T-helper 2 cell (primary cell): ENCODE data around the gene GPS2.

Experiments used
- DNase-seq, 5 experiments: peaks; one replicate each; pipeline versions ENCODE4 v3.0.0 to v3.0.0-alpha.2; 2012 to 2022

GPS2 gene

DNA sequence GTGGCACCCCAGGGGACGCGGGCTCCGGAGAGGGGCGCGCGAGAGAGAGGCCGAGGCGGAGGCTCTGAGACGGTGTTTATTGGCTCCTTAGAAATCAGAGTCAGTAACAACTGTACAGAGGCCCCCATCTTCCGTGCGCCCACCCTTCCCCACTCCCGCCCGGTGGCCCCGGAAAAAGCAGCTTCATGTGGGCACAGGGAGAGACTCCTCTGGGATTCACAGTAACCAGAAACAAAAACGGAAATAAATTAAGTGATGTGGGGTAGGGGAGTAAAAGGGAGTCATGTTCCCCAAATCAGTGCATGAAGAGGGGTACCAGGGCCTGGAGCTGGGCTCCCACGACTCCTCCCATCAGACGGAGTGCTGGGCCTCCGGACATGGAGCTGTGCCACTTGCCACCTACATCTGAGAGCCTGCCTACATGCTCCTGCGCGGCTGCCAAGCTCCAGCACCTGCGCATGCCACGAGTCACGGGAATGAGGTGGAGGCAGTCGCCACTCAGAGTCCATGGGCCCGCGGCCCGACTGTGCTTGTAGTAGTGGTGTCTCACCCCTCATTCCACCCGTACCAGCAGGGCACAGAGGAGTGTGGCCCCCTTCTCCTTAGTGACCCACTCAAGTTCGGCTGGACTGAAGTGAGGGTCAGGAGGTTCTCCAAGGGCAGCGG lies 543 bp upstream of the GPS2 start:
- DNase-seq, result no peak

DNA sequence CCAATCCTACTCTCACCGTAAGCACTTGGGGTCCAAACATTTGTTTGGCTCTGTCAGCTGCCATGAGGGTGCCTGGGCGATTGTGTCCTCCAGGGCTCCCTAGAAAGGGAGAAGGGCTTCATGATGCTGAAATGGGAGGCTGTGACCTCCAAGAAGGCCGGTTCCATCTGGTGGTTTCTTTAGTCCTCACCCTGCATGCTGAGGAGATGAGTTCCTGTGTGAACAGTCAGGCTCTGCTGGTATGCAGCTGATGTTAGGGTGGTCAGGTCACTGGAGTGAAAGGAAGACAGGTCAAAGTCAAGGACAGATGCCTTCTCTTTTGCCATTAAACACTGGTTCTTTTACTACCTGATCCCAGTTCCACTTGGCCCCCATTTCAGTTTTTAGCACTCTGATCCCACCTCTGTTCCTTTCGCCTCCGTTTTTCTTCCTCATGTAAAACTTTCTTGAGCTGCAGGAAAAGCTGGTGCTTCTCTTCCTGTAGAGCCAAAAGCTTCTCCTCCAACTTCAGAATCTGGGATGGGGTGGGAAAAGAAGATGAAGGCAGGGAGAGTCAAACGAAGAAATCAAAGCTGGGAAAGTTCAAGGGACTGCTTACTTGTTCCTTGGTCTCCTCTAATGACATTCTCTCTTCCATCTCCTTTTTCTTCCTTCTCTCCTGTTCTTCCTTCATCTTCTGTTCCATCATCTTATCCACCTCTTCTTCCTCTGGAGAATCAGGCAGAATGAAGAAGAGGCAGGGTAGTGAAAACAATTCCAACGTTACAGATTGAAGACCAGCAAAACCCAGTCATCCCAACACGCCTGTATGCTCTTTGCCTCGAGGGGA lies 1.1 kb downstream of the GPS2 start:
- no peak for DNase-seq

DNA sequence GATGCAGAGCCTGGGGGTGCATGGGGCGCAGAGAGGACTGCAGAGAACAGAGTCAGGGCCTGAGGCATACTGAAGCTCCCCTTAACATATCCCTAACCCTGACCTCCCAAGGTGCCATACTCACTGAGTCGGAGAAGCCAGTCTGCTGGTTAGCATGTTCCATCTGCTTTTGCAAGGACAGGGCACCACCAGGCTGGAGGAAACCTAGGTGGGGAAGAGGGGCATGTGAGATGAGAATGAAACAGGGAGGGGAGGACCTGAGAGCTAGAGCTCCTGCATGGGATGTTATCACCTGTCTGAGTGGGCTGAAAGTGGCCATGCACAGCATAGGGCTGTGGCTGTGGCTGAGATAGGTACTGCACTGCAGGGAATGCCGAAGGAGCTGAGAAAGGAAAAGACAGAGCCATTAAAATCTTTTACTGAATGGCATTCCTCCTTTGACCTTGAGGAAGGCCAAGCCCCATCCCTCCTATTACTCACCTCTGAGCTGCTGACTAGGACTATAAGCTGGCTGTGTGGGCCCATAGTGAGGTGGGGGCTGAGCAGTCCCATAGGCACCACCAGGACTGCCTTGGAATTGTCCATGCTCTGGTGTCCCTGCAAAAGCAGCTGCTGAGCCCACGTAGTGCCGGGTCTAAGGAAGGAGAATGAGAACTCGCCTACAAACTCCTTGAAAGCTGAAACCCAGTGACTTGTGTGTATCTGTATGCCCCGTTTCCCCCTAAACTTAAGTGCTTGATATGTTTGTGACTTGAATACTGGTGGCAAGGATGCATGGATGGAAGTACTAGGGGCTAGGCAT lies 1.9 kb downstream of the GPS2 start:
- no peak for DNase-seq

DNA sequence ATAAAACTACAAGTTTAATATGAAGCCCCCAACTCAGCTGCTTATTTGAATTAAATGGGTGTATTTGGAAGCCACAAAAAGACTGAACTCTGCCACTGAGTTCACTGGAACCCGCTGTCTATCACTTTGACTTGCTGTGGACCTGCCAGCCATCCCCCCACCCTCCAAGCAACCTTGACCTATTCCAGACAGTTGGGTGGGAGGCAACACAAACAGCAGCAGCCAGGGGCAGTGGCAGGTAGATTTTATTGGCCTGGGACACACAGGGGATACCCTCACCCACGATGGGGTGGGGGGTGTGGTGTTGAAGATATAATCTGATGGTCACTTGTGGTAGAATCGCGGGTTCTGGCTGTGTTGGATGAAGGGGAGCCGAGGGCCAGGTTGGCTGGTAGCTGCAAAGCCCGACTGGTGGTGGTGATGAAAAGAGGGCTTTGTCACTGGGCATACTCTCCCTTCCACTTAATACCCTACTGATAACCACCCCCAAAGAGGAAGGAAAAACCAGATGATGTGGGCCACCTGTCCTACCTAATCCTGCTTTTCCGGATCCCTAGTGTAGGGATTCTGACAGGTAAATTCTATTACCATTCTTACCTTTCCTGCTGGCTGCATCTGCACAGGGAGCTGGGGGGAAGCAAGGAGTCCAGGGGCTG lies 2.6 kb downstream of the GPS2 start:
- DNase-seq, result no peak

DNA sequence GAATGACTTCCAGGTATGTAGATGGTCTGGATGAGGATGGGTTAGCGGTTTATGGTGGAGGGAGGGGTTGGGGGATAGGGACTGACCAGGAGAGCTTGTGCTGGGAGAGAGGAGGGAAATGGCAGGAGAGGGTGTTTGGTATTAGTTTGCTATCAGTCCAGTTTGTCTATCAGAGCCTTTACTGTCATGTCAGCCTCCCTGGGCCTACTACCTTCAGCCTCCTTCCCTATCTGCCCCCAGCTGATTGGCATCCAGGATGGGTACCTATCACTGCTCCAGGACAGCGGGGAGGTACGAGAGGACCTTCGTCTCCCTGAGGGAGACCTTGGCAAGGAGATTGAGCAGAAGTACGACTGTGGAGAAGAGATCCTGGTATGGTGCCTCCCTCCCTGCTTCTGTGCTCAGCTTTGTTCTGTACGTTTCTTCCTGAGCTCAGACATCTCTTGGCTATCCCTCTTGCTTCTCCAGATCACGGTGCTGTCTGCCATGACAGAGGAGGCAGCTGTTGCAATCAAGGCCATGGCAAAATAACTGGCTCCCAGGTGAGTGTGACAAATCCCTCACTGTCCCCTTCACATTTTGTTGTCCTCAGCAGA lies 4.0 kb downstream of the GPS2 start:
- DNase-seq, result no peak

DNA sequence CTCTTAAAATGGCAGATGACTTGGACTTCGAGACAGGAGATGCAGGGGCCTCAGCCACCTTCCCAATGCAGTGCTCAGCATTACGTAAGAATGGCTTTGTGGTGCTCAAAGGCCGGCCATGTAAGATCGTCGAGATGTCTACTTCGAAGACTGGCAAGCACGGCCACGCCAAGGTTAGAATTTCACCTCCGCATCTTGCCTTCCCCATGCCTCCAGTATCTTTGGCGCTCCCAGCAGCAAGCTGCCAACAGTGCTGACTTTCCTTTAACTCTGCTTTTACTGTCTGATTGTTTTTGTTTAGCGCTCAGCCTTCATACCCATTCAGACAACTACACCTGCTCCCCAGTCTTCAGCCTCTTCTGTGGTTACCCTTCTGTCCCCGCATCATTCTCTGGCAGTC lies 5.5 kb downstream of the GPS2 start:
- no peak for DNase-seq

DNA sequence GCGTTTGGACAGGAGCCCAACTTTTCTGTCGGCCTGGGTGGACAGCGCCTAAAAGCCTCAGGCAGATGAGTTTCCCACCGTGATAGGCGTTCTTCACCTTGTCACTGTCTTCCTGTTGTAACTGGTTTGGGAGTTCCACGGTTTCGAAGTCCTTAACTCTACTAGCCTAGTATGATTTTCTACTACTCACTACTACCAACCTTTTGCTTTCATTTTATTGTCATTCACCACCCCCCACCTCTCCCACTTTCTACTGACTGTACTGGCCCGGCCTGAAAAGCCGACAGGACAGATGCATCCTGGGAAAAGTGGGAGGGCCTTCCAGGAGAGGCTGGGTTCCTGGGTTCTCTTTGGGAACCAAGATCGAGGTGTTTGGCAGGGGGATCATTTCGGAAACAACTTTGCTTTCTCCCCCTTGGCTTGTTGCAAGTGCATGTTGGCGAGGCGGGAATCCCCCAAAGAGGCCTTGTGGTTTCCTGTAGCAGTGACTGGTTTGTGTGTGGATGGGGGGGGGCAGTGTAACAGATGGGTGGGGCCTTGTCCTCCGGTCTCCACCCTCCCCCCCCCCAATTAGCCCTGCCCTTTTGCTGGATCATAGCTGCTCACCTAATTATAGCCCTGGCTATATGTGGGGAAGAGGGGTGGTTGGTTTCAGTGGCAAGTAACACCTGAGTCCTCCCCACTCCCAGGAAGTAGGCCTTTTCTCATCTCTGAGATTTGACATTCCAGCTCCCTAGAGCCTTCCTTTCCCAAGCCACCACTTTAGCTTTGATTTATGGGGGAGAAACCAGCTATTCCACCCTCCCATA lies 6.3 kb downstream of the GPS2 start:
- peak; percentile 62 to 95 (median 85) for DNase-seq

DNA sequence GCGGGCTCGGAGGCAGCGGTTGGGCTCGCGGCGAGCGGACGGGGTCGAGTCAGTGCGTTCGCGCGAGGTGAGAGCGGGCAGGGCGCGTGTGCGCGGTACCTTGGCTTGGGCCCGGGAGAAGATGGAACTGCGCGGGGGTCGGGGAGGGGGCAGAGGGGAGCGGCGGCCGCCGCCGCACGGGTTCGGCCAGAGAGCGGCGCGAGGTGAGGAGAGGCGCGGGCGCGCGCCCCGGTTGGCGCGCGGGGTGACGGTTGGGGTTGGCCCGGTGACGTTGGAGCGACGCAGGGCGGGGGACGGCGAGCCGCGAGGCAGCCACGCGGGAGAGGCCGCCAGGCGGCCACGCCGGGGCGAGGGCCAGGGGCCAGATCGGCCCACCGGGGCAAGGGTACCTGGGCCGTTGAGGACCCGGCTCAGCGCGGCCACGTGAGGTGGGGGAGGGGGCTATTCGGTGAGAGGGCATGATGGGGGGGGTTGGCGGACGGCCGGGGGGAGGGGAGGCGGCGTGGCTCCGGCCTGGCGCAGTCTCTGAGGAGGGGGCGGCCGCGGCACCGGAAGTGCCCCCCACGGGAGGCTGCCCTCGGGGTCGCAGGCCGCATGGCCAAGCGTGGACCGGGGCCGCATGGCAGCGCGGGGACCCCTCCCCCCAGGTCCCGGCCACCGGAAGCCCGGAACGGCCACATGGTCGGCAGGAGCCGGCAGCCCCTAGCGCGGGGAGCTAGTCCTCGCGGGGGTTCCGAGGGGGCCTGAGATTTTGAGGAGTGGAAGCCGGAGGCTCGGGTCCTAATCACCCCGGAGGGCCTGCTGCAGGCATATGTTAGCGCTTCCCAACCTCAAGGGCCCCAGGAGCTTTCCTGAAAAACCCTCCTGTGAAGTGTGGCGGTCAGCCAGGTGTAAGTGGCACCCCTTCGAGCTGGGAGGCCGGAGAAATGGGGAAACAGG lies 7.2 kb downstream of the GPS2 start:
- peak in 4 of 5 experiments; percentile 29 to 78 (median 57) for DNase-seq

DNA sequence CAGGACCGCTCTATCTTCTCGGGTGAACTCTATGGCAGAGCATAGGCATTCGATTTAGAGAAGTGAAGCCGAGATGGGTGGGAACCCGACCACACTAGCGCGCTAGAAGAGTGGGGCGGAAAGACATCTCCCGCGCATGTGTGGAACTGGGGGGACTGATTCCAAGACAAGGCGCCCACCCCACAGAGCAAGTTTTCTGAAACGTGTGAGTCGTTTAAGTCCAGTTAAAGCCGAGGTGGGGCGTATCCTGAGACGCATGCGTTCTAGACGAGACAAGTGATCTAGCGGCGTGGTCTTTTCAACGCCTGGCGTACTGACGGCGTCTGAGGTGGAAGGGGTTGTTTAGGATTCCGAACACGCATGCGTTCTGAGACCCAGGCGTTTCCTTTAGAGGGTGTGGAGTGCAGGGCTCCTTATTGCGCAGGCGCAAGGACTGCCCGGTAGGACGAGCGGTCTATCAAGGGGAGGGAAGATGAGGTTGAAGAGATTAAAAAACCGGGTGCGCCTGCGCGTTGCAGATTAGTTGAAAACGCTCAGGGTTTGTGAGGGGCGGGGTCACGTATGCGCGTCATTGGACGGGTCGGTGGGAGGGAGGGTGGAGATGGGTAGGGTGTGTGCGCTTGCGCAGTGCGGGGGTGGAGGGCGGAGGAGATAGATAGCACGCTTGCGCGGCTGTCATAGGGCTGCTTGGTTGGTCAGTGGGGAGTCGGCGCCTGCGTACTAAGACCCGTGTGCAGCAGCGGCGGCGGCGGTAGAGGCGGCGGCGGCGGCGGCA lies 8.1 kb downstream of the GPS2 start, which contains the start of gene EIF5A:
Gene EIF5A (plus strand): TSS at position 718 of the 775 bp plus-strand sequence. CDS start 2,008 bp downstream, outside the sequence.
- DNase-seq, result peak; percentile 100

DNA sequence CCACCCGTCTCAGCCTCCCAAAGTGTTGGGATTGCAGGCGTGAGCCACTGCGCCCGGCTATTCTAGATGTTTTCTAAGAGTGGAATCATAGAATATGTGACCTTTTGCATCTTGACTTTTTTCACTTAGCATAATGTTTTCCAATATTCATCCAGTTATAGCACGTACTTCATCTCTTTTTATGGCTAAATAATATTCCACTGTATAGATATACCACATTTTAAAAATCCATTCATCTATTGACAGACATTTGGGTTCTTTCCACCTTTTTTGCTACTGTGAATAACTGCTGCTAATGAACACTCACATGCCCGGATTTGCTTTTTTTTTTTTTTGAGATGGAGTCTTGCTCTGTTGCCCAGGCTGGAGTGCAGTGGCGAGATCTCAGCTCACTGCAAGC lies 11.0 kb downstream of the GPS2 start:
- DNase-seq, result no peak

DNA sequence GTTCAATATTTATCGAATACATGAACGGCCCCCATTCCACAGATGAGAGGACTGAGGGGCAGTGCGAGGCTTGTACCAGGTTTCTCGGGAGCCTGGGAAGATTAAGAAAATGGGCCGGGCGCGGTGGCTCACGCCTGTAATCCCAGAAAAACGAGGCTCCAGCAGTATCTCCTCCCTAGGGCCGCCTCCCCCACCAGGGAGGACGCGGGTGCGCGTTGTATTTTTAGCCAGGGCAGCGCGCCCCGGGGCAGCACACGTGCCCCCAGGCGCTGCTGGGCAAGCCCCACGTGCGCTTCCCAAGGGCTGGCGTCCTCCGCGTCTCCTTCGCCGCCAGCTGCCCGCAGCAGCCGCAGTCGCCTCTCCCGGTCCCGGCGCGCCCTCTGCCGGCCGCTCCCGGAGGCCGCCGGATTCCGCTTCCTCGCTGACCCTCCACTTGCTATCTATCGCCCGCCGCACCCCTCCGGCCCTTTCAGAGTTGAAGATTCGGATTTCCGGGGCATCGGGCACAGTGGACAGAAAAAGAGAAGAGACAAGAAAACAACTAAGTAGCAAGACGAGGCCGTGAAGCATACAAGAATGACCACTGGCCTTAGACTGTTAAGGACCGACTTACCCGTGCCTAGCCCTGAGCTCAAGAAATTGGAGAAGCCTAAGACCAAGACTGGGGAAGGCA lies 18.8 kb downstream of the GPS2 start:
- DNase-seq, result peak; percentile 40 to 62 (median 52)

DNA sequence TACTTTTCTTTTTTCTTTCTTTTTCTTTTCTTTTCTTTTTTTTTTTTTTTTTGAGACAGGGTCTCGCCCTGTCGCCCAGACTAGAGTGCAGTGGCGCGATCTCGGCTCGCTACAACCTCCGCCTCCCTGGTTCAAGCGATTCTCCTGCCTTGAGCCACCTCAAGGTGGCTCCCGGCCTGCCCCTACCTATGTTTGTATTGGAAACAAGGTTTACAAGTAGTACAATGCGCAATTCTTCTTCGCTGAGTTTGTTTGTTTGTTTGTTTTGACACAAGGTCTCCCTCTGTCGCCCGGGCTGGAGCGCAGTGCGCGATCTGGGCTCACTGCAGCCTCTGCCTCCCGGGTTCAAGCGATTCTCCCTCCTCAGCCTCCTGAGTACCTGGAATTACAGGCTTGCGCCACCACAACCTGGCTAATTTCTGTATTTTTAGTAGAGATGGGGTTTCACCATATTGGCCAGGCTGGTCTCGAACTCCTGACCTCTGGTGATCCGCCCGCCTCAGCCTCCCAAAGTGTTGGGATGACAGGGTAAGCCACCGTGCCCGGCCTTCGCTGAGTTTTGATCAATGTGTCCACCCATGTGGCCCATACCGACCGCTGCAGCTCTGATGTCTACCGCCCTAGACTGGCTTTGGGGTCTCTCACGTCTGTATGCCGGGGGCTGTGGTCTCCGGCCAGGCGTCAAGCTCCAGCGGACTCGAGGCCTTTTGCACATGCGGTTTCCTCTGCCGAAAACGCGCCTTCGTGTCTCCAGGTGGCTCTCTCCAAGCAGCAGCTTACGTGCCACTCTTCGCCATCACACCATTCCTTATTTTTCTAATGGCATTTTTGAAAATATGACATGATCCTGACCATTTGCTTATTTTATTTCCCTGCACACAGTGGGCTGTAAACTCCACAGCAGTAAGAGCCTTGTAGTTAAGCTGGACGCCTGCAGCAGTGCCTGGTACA lies 19.7 kb downstream of the GPS2 start:
- no peak for DNase-seq

DNA sequence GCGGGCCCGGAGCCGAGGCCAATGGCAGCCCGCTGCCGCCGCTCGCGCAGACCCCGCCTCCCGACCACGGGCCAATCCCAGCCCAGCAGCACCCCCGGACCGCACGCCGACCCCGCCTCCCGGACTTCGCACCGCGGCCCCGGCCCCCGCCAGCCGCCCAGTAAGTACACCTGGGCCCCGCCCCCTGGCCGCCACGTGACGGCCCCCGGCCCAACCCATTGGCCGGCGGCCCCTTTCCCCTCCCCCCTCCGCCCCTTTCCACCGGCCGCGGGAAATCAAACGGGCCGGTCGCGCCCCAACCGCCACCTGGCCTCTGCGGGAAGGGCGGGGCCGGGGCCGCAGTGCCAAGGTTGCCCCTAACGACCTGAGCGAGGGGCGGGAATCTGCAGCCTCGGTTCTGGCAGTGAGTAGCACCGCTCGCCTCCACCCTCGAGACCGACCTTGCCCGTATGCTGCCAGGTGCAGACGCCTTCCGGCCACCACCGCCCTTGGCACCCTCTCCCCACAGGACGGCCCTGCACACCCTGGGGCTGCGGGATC lies 20.5 kb downstream of the GPS2 start, which contains the start of gene YBX2:
Gene YBX2 (minus strand): TSS at position 26 of the 540 bp plus-strand sequence. CDS start 139 bp downstream, outside the sequence.
- peak; percentile 58 to 83 (median 62) for DNase-seq

DNA sequence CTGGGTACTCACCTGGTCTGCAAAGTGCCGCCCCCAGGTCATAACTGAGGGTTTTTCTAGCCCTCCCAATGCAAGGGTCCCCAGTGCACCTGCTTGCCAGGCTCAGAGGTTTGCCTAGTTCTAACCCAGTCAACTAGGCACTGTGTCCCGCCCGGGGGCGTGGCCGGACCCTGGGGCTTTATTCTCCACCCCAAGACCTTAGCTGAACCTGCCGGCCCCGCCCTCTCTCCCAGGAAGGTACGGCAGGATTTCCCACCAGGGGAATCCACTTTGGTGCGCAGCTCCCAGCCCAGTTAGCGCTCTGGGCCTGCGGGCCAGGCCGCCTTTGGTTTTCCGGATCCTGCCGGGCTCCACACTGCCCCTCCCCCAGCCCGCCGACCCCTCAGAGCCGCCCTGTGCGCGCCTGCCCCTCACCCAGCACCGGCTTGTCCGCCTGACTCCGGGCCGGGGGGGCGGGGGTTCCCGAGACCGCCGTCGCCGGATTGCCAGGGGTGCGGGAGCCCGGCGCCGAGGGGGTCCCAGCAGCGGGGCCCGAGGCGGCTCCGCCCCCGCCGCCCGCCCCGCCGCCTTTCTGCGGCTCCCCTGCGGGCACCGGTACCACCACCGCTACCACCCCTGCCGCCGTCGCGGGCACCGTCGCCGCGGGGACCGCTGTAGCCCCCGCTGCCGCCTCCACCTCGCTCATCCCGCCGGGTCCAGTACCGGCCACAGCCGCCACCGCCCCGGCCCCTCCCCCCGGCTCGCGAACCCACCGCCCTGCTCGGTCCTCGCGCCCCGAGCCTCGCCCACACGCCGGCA lies 21.1 kb downstream of the GPS2 start:
- DNase-seq, result no peak

DNA sequence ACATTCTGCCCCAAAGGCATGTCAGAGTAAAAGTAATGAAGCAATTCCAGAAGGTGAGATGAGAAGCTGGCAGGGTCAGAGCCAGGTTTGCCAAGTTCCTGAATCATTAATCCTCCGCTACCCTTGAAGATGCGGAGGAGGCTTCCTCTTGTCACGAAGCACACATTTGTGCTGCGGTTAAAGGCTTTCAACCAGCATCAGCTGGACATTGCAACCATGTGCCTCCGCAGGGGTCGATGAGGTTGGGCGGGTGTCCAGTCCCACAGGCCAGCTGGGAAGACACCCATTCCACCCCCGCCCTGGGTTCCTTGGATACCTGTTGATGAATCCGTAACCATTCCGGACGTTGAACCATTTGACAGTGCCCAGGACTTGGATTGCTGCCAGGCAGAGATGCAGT lies 22.0 kb downstream of the GPS2 start:
- DNase-seq, result no peak

DNA sequence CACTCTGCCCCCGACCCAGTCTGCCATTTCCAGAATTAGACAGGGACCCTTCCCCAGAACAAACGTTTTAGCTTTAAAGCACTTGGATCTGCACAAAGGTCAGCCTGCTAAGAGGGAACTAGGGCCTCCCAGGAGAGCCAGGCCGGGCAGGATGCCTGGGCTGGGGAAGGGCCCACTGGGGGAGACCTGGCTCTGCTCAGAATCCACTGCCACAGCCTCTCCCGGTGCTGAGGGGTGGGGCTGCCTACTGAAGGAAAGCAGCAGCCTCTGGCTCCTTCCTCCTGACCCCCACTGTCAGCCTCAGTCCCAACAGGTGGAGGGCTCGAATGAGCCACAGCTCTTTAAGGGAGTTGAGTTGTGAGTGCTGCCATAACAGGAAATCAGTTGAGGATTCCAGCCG lies 22.4 kb downstream of the GPS2 start:
- no peak for DNase-seq
